Urinary bladder (tissue), 4 donors: ENCODE data around the gene ADGRD1. TPM values are rescaled to one million over a fixed set of nuclear protein-coding genes. Genes with fewer than 3 reads are reported as not detected.

Source experiments
- DNase-seq: peaks from one replicate; pipeline ENCODE4 v3.0.0-alpha.2; 2015; ENCODE audit errors: extremely low spot score
- H3K27ac ChIP-seq: one replicate; pipeline ENCODE4 v1.5.1; 2013; ENCODE audit warnings: low read depth, mild to moderate bottlenecking, moderate library complexity
- H3K36me3 ChIP-seq: one replicate; pipeline ENCODE4 v1.6.1; 2013; ENCODE audit warnings: mild to moderate bottlenecking, moderate library complexity; ENCODE audit not compliant: insufficient read depth
- H3K4me1 ChIP-seq: one replicate; pipeline ENCODE4 v1.6.1; 2013; ENCODE audit warnings: mild to moderate bottlenecking, moderate library complexity; ENCODE audit not compliant: insufficient read depth
- H3K4me3 ChIP-seq: one replicate; pipeline ENCODE4 v1.5.1; 2013; ENCODE audit warnings: low read depth, low read length
- WGBS: extraction: QIAGEN DNeasy Blood & Tissue Kit; methylation state at CpG from one replicate; pipeline ENCODE4 v1.1.7; 2013; 5-methylcytosine and 5-hydroxymethylcytosine counted together
- polyA plus RNA-seq: library from polyadenylated mRNA; stranded (reverse); fragments of 200-250 nt; gene quantifications from one replicate; pipeline ENCODE4 v1.2.3, GENCODE V29; 2013
- total RNA-seq: library from RNA; depleted of rRNA; stranded (reverse); fragments of >200 nt; gene quantifications from one replicate; pipeline ENCODE4 v1.2.3, GENCODE V29; 2014
- donor health status: healthy with polysubstance abuse.
- donor health status: healthy.

The ADGRD1 gene
- total and polyA plus RNA-seq, 2 donors = 60.1 to 62.3 TPM

DNA sequence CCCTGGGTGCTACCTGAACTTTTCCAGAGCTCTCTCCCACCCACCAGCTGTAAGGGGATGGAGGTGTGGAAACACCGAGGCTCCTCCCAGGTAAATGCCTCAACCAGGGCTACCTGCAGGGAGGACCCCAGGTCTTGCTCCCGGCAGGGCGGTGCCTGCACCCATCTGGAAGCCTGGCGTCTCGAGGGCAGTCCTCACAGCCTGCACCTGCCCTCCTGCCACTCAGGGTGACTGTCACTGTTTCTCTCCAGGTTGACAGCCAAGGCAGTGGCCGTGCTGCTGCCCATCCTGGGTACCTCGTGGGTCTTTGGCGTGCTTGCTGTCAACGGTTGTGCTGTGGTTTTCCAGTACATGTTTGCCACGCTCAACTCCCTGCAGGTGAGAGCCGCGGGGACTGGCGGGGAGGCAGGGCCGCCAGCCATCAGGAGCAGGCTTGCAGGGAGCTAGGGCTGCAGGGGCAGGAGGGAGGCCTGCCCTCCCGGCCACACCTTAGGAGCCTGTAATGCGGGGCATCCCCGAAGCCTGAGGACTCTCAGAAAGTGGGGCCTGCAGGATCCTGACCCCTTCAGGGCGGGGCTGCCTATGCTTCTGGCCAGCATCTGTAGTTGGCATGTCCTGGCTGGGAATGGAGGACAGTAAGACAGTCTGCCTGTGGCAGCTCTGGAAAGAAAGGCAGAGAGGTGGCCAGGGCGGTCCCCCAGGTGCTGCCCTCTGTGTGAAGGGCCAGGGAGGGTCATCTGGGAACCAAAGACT is 182.3 kb downstream of the ADGRD1 start:
- 81% methylated on average over 19 of the region's 19 CpGs for WGBS

DNA sequence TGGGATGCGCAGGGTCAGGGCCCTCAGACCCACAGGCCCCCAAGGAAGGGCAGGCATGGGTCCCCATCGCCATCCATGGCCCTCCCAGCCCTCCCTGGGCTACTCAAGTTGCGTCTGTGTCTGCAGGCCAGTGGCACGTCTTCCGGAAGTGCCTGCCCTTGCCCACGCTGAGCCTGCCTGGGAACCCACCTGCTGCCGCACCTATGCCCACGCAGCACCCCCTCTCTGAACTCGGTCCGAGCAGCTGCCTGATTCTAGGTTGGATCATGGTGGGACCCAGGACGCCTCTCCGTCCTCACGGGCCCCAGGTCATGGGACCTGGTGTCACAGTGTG is 182.8 kb downstream of the ADGRD1 start:
- WGBS = 88% methylated on average over 13 of the region's 13 CpGs
- Histone ChIP-seq H3K4me1 (no peaks in the 10 kb centered on the region), H3K27ac (no peak overlapping the region), H3K4me3 (no peak overlapping the region), H3K36me3 (peaks cover 3% of the 10 kb centered on the region)
- no peak for DNase-seq

More for the DNA sequence above, 182.3 kb downstream of the ADGRD1 start:
- H3K27ac ChIP-seq = no peak overlapping the region
- no peak overlapping the region for H3K4me3 ChIP-seq
- no peak for DNase-seq
- no peaks in the 10 kb centered on the region for H3K4me1 ChIP-seq
- peaks cover 3% of the 10 kb centered on the region for H3K36me3 ChIP-seq

DNA sequence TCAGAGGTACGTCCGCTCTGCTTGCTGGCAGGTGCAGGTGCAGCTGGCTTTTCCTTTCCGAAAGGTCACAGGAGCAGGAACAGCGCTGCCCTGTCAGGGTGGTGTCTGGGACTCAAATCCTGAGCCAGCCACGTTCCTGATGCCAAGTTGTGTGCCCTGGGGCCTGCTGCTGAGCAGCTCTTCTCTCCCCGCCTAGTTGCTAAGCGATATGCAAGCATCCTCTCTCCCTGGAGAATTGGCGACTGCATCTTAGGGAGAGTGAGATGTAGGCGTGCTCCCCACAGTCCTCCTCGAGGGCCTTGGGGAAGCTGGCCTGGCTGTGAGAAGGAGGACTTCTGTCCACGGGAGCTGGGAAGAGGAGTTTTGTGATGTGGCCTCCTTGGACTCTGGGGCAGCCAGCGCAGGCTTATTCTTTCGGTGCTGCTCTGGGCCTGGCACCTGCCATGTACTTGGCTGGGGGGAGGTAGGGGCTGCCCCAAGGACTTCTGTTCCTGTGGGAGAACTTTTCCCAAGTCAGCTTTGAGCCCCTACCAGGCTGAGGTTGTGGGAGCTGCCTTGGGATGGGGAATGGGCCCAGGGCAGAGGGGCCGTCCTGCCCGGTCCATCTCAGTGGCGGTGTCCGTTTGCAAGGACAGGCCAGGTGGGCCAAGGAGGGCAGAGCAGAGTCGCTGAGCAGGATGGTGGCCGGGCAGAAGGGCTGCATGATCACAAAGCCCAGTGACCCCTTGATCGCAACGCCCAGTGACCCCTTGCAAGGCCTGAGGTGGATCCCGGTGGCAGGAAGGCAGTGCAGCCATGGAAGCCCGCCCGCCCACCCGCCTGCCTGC is 183.5 kb downstream of the ADGRD1 start:
- Histone ChIP-seq H3K36me3 (peaks cover 3% of the 10 kb centered on the region), H3K4me1 (no peaks in the 10 kb centered on the region), H3K4me3 (no peak overlapping the region), H3K27ac (no peak overlapping the region)
- no peak for DNase-seq
- 81% methylated on average over 25 of the region's 25 CpGs for WGBS

- Histone ChIP-seq H3K36me3 (peaks cover 3% of the 10 kb centered on the region), H3K4me1 (no peaks in the 10 kb centered on the region), H3K4me3 (no peak overlapping the region), H3K27ac (no peak overlapping the region)
- WGBS = 60% methylated on average over 28 of the region's 28 CpGs
- no peak for DNase-seq
These were observed 184.3 kb downstream of the ADGRD1 start for GRCh38 chr12:131137836-131138637.

GRCh38 chr12:131138638-131139362 is 185.1 kb downstream of the ADGRD1 start:
- Histone ChIP-seq H3K4me1 (no peaks in the 10 kb centered on the region), H3K4me3 (no peak overlapping the region), H3K27ac (no peak overlapping the region), H3K36me3 (peaks cover 3% of the 10 kb centered on the region)
- WGBS = 92% methylated on average over 34 of the region's 34 CpGs
- DNase-seq = no peak

DNA sequence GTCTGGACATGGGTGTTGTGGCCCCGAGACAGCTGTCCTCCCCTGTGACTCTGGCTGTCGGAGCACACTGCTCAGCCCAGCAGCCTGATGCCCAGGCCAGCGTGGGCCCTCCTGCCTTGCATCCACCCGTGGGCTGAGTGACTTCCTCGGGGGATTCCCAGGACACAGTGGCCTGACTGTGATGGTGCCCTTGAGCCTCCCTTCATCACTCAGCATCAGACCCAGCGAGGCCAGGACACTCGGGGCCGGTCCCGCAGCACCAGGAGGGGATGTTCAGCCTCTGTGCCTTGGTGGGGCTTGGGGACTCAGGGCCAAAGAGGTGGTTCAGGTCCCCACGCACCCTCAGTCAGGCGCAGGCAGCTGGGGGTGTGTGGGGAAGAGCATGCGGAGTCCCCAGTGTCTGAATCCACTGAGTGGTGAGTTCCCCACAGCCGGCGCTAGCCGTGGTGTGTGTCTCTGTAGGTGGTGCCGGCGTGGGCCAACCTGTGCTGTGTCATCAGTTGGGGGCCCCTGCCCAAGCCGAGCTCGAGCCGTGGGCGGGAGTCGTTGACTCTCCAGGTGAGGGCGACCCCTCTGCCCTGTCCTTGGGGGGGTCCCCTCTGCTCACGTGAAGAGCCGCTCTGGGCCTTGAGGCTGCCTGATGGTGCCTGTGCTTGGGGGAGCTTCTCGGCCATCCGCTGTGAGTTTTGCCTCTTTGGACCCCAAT is 185.8 kb downstream of the ADGRD1 start:
- 92% methylated on average over 27 of the region's 27 CpGs for WGBS
- no peak overlapping the region for H3K27ac ChIP-seq
- DNase-seq = no peak
- peaks cover 3% of the 10 kb centered on the region for H3K36me3 ChIP-seq
- no peaks in the 10 kb centered on the region for H3K4me1 ChIP-seq
- no peak overlapping the region for H3K4me3 ChIP-seq

- H3K27ac ChIP-seq = no peak overlapping the region
- no peak for DNase-seq
- peaks cover 3% of the 10 kb centered on the region for H3K36me3 ChIP-seq
- no peaks in the 10 kb centered on the region for H3K4me1 ChIP-seq
- H3K4me3 ChIP-seq = no peak overlapping the region
- WGBS = 92% methylated on average over 12 of the region's 12 CpGs
These were observed 186.3 kb downstream of the ADGRD1 start for GRCh38 chr12:131140069-131140435.

DNA sequence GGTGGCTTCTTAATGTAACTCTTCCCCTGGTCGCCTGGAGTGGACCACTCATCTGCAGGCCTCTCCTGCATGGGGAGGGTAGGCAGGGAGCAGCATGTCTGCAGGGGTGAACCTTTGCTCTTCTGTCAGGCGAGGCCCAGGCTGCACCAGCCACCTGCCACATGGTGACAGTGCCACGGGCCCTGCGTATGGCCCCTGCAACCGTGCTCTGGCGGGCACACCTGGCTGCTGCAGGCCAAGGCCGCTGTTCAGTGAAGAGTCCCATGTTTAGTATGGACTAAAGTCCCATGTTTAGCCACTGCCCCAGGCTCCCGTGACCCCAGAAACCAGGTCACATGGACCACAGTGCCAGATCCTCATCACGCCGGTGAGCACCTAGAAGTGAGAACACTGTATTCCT is 187.0 kb downstream of the ADGRD1 start:
- H3K36me3 ChIP-seq = peaks cover 3% of the 10 kb centered on the region
- H3K27ac ChIP-seq = no peak overlapping the region
- no peak for DNase-seq
- no peak overlapping the region for H3K4me3 ChIP-seq
- WGBS = 94% methylated on average over 10 of the region's 10 CpGs
- no peaks in the 10 kb centered on the region for H3K4me1 ChIP-seq

GRCh38 chr12:131141514-131141913 is 187.8 kb downstream of the ADGRD1 start:
- Histone ChIP-seq H3K4me1 (no peaks in the 10 kb centered on the region), H3K36me3 (no peaks in the 10 kb centered on the region), H3K4me3 (no peak overlapping the region), H3K27ac (no peak overlapping the region)
- WGBS = 70% methylated on average over 8 of the region's 8 CpGs
- no peak for DNase-seq

DNA sequence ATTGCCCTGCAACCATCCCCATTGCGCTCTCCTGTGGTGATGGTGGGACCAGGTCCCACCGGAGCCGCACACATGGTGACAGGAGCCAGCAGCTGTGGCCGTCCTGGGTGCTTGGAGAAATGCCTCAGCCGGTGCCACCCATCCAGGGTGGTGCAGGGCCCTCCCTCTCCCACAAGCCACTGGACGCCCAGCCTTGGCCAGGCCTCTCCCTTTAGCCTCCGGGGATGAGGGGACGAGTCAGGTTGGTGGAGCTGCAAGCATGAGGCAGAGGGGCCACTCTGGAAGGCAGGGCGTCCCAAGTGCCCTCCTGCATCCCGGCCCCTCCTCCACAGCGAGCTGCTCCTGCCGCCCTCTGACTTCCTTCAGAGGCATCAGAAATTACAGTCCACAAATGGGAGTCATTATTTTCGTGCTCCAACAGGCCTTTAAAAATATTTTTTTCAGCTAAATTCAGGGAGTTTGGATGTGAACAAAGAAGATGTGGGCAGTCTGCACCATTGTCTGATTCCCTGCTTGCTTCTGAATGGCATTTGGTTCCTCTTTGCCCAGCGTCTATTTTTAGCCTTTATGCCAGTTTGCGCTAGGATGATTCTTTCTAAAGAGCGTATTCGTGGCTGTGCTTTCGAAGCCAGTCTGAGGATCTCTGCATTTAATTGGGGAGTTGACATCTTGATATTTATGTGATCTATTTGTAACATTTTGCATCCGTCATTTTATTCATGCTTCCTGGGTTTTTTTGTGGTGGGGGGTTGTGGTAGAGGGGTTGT is 189.4 kb downstream of the ADGRD1 start:
- Histone ChIP-seq H3K36me3 (no peaks in the 10 kb centered on the region), H3K27ac (no peak overlapping the region), H3K4me1 (no peaks in the 10 kb centered on the region), H3K4me3 (no peak overlapping the region)
- no peak for DNase-seq
- 62% methylated on average over 19 of the region's 19 CpGs for WGBS

- Histone ChIP-seq H3K4me3 (no peak overlapping the region), H3K27ac (no peak overlapping the region), H3K36me3 (no peaks in the 10 kb centered on the region), H3K4me1 (no peaks in the 10 kb centered on the region)
- 60% methylated on average over 5 of the region's 5 CpGs for WGBS
- no peak for DNase-seq
These were observed 192.5 kb downstream of the ADGRD1 start for GRCh38 chr12:131146173-131146675.

GRCh38 chr12:131147293-131147692 is 193.6 kb downstream of the ADGRD1 start:
- Histone ChIP-seq H3K4me3 (no peak overlapping the region), H3K36me3 (no peaks in the 10 kb centered on the region), H3K27ac (no peak overlapping the region), H3K4me1 (no peaks in the 10 kb centered on the region)
- WGBS = 92% methylated on average over 1 of the region's 1 CpG
- DNase-seq = no peak
